Measurements from ENCODE around the gene ACCS. TPM values are rescaled to one million over a fixed set of nuclear protein-coding genes. Genes with fewer than 3 reads are reported as not detected.

Gene ACCS
- total RNA-seq = 1 to 10 TPM in 2 of 4 donors, under 1 TPM in 2; 0.58 to 4.0 (median 1.8) TPM

- ATAC-seq (peak; percentile 92 to 93), DNase-seq (peak; percentile 87 to 95)
- intact Hi-C loops (cut with DNase I; ENCODE audit: low total_unique reads) = no loop called here
- H3K9me3 ChIP-seq = no peaks in the 10 kb centered on the region
- TF ChIP-seq POLR2A (IDR thresholded peaks at IDR 0.05) (peak; percentile 39 to 53), CTCF (IDR thresholded peaks at IDR 0.05 in 4 of 5, conservative IDR thresholded peaks at IDR 0.05 in 1 of 5) (peak; percentile 47 to 86 (median 67))
- in situ Hi-C loops (cut with MboI; ENCODE audit: low sequenced_read_pairs in 4 of 4) = loop anchor here in 1 of 4 donors (25.0 kb wide), 1 partner anchor 104 kb away; no protein-coding TSS in a partner anchor
- peak within 1 kb of the TSS; percentile 80 to 86 (median 86) for H3K27ac ChIP-seq
- H3K36me3 ChIP-seq = peaks cover 0 to 6% of the 10 kb centered on the region in 2 donors
- no peaks in the 10 kb centered on the region for H3K27me3 ChIP-seq
- H3K4me3 ChIP-seq = peak within 1 kb of the TSS; percentile 66 to 80 (median 72)
- H3K4me1 ChIP-seq = peaks cover 5 to 7% of the 10 kb centered on the region in 2 donors
Measured at GRCh38 chr11:44065841-44066731, at the start of gene ACCS. TSS of gene ACCS (plus strand) at chr11:44066270. CDS start at chr11:44067628, 1,358 bp downstream.

- TF ChIP-seq CTCF (IDR thresholded peaks at IDR 0.05 in 4 of 5, conservative IDR thresholded peaks at IDR 0.05 in 1 of 5) = no peak
- TF ChIP-seq POLR2A (IDR thresholded peaks at IDR 0.05) = no peak
- no peaks in the 10 kb centered on the region for H3K27me3 ChIP-seq
- H3K4me3 ChIP-seq = no peak overlapping the region
- in situ Hi-C loops (cut with MboI; ENCODE audit: low sequenced_read_pairs in 4 of 4) = no loop called here
- H3K4me1 ChIP-seq = peaks cover 0 to 7% of the 10 kb centered on the region in 2 donors
- H3K36me3 ChIP-seq = no peaks in the 10 kb centered on the region
- no peak for ATAC-seq
- DNase-seq = no peak
- no peaks in the 10 kb centered on the region for H3K9me3 ChIP-seq
- H3K27ac ChIP-seq = peak overlapping the region; percentile 41 to 68 (median 54)
- intact Hi-C loops (cut with DNase I; ENCODE audit: low total_unique reads) = no loop called here
Measured at GRCh38 chr11:44016546-44017442, 49.3 kb upstream of the ACCS start.

- no peaks in the 10 kb centered on the region for H3K36me3 ChIP-seq
- in situ Hi-C loops (cut with MboI; ENCODE audit: low sequenced_read_pairs in 4 of 4) = no loop called here
- H3K27me3 ChIP-seq = no peaks in the 10 kb centered on the region
- DNase-seq (no peak), ATAC-seq (no peak)
- no peak overlapping the region for H3K4me3 ChIP-seq
- no peaks in the 10 kb centered on the region for H3K9me3 ChIP-seq
- H3K4me1 ChIP-seq = peaks cover 0 to 7% of the 10 kb centered on the region in 2 donors
- H3K27ac ChIP-seq = peak overlapping the region in 3 of 4 donors; percentile 4 to 68 (median 45)
- TF ChIP-seq CTCF (IDR thresholded peaks at IDR 0.05 in 4 of 5, conservative IDR thresholded peaks at IDR 0.05 in 1 of 5) (no peak), POLR2A (IDR thresholded peaks at IDR 0.05) (no peak)
- intact Hi-C loops (cut with DNase I; ENCODE audit: low total_unique reads) = no loop called here
Measured at GRCh38 chr11:44017443-44018126, 48.5 kb upstream of the ACCS start.

GRCh38 chr11:44018127-44018521, 47.9 kb upstream of the ACCS start:
- Histone ChIP-seq H3K4me3 (no peak overlapping the region), H3K27me3 (no peaks in the 10 kb centered on the region), H3K4me1 (peaks cover 0 to 7% of the 10 kb centered on the region in 2 donors), H3K36me3 (no peaks in the 10 kb centered on the region), H3K27ac (peak overlapping the region in 2 of 4 donors; percentile 4 to 45), H3K9me3 (no peaks in the 10 kb centered on the region)
- intact Hi-C loops (cut with DNase I; ENCODE audit: low total_unique reads) = no loop called here
- in situ Hi-C loops (cut with MboI; ENCODE audit: low sequenced_read_pairs in 4 of 4) = no loop called here
- DNase-seq (no peak), ATAC-seq (no peak)
- TF ChIP-seq POLR2A (IDR thresholded peaks at IDR 0.05) (no peak), CTCF (IDR thresholded peaks at IDR 0.05 in 4 of 5, conservative IDR thresholded peaks at IDR 0.05 in 1 of 5) (no peak)
